Tibial artery (tissue), 4 donors: ENCODE results near the gene BCAR1.

ENCODE experiments used
- DNase-seq, 2 donors: peaks; one replicate each; pipeline ENCODE4 v3.0.0-alpha.2; 2019
- H3K27ac ChIP-seq, 2 donors: fragments of 200-600 bp; sonication (generic) in 1 of 2; 1 replicate in 1 of 2; 2 replicates in 1 of 2; pipeline ENCODE4 v1.5.1; 2018 to 2019; ENCODE audit warnings: mild to moderate bottlenecking in 1 of 2
- H3K27me3 ChIP-seq, 2 donors: fragments of 200-600 bp; sonication (generic) in 1 of 2; one replicate each; pipeline versions ENCODE4 v1.5.1 to v1.6.0; 2016 to 2019
- H3K36me3 ChIP-seq, 3 donors: fragments of 200-600 bp; sonication (generic) in 2 of 3; one replicate each; pipeline ENCODE4 v1.5.1; 2016 to 2019; ENCODE audit warnings: mild to moderate bottlenecking in 2 of 3
- H3K4me1 ChIP-seq, 4 donors: fragments of 200-600 bp; sonication (generic) in 2 of 4; 1 replicate in 3 of 4; 2 replicates in 1 of 4; pipeline ENCODE4 v1.5.1; 2016 to 2019
- H3K4me3 ChIP-seq, 2 donors: fragments of 200-600 bp; sonication (generic) in 1 of 2; 1 replicate in 1 of 2; 2 replicates in 1 of 2; pipeline ENCODE4 v1.5.1; 2018 to 2019; ENCODE audit warnings: mild to moderate bottlenecking in 2 of 2
- H3K9me3 ChIP-seq, 3 donors: fragments of 200-600 bp; sonication (generic) in 1 of 3; one replicate each; pipeline ENCODE4 v1.5.1; 2016 to 2019
- intact Hi-C: fragments of 100-400 bp; cut with DNase I; formaldehyde crosslinking; loops from one replicate; pipeline ENCODE4 v1.15.0; 2023; ENCODE audit warnings: low total_unique reads
- TF ChIP-seq, protein P1 (sequence below), 2 experiments: fragments of 200-600 bp in 1 of 2; fragments of 450-650 bp in 1 of 2; IDR thresholded peaks; one replicate each; pipeline ENCODE4 v1.5.1; 2017 to 2019; ENCODE audit warnings: antibody characterized with exemption in 2 of 2, mild to moderate bottlenecking in 1 of 2, moderate library complexity in 1 of 2

The BCAR1 gene

DNA sequence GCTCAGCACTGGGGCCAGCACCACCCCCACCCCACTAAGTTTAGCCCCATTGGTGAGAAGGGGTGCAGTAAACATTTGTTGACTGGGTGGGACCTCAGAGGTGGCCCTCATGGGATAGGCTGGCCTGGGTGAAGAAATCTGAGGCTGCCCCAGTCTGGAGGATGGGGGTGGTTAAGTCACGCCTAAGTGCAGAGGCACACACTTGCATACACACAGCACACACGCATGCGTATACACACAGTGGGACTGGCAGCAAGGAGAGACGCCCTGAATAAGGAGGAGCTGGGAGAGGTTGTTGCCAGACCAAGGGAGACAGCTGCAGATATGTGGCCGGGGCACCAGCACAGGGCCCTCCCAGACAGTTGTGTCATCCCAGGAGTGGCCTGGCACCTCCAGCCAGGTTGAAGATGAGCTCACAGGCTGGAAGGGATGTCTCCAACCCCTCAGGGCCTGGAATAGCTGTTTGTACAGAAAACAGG, 3.0 kb upstream of the BCAR1 start:
- TF ChIP-seq, protein P1, sequence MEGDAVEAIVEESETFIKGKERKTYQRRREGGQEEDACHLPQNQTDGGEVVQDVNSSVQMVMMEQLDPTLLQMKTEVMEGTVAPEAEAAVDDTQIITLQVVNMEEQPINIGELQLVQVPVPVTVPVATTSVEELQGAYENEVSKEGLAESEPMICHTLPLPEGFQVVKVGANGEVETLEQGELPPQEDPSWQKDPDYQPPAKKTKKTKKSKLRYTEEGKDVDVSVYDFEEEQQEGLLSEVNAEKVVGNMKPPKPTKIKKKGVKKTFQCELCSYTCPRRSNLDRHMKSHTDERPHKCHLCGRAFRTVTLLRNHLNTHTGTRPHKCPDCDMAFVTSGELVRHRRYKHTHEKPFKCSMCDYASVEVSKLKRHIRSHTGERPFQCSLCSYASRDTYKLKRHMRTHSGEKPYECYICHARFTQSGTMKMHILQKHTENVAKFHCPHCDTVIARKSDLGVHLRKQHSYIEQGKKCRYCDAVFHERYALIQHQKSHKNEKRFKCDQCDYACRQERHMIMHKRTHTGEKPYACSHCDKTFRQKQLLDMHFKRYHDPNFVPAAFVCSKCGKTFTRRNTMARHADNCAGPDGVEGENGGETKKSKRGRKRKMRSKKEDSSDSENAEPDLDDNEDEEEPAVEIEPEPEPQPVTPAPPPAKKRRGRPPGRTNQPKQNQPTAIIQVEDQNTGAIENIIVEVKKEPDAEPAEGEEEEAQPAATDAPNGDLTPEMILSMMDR (IDR thresholded peaks at IDR 0.05): no peak
- DNase-seq: peak in 1 of 2 donors; percentile 85
- peak overlapping the region; percentile 93 to 99 for H3K27ac ChIP-seq
- H3K36me3 ChIP-seq: no peaks in the 10 kb centered on the region
- H3K27me3 ChIP-seq: no peaks in the 10 kb centered on the region
- intact Hi-C loops: no loop called here
- no peak overlapping the region for H3K4me3 ChIP-seq
- no peaks in the 10 kb centered on the region for H3K9me3 ChIP-seq
- H3K4me1 ChIP-seq: peaks cover 10 to 89% (median 81%) of the 10 kb centered on the region in 4 donors

DNA sequence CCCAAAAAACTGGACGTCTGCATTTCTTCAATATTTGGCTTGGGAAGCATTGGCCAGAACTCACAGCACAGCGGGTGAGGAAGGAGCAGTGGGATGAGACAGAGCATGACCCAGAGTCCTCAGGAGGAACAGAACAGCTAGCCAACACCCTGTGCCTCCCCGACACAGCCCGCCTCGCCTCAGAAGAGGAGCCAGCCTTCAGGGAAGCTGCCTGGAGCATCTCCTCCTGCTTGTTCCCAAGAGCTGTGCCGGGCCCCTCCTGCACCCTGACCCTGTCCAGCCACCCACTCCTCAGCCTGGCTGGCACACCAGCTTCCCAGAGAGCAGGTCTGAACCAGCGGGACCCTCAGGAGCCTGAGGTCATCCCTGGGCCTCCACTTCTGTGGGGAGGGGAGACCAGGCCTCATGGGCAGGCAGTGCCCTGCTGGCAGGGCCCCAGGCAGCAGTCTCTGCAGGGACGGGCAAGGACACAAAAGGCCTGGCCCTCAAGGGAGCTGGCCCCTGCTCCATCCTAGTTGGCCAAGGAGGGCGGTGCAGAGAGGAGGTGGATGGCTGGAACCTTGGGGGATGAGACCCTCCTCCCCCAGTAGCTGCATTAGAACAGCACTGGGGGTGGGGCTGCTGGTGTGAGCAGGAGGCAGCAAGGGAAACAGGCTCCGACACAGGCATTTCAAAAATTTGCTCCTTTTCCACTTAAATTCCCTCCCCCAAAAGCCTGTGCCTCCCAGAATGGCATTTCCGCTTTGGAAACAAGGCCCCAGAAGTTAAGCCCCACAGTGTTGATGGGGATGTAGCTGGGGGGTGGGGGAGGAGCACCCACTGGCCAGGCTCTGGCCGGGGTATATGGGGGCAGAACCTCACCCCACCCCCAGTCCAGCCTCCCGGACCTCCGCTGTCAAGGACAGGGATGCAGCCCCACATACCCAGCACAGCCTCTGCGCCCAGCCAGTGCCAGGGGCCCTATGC, 1.8 kb upstream of the BCAR1 start:
- peak in 1 of 2 donors; percentile 75 for DNase-seq
- Histone ChIP-seq H3K27ac (peak overlapping the region; percentile 93 to 99), H3K9me3 (no peaks in the 10 kb centered on the region), H3K27me3 (no peaks in the 10 kb centered on the region), H3K4me1 (peaks cover 10 to 90% (median 85%) of the 10 kb centered on the region in 4 donors), H3K36me3 (no peaks in the 10 kb centered on the region), H3K4me3 (peak overlapping the region in 1 of 2 donors; percentile 7)
- TF ChIP-seq, protein P1 (IDR thresholded peaks at IDR 0.05): no peak
- intact Hi-C loops: no loop called here

DNA sequence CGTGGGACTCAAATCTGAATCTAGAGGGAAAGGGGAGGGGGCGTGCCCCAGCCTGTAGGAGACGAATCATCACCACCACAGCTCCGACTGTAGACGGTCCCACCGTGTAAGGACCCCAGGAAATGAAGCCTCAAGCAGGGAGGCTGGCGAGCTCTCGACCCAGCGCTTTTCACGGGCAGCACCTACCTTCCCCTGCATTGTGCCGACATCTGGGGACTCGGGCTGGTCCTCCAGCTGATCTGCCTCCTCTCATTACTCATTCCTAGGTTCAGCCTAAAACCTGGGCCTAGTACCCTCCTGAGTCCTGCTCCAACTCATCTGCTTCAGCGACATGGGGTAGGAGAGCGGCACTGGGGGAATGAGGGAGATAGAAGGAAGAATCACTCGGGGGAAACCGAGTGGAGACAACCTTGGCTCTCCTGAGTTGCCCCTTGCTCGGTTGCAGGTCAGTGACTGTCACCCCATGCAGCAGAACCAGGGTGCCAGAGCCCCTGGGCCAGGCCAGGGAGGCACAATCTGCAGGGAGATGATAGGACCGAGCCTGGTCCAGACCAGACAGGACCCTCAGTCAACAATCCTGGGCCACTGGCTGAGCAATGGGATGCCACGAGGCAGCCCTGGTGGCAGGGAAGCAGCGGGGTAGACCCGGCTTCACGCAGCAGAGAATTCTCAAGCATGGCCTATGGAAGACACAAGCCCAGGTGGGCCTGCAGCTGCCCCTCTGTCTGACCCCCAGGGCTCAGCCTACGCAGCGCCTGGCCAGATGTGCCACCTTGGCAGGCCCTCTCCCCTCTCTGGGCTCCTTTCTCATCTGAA, 833 bp upstream of the BCAR1 start:
- intact Hi-C loops: no loop called here
- no peaks in the 10 kb centered on the region for H3K27me3 ChIP-seq
- no peaks in the 10 kb centered on the region for H3K36me3 ChIP-seq

DNA sequence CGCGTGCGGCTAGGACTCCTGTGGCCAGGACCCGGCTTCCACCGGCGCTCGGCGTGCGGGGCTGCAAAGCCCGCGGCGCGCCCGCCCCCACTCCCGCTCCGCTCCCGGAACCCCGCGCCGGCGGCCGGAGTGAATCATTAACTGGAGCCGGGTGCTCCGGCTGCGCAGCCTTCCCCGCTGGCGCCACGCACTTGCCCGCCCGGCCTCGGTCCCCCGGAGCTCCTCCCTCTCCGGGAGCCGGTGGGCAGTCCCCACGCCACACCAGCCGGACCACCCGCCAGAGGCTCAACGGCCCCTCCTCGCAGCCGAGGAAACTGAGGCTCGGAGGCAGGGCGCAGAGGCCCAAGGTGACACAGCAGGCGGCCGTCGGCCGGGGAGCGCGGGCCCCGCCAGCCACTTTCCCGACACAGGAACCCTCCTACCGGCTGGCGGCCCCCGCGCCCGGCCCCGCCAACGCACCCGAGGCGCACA, 580 bp downstream of the BCAR1 start:
- peaks cover 10 to 90% (median 85%) of the 10 kb centered on the region in 4 donors for H3K4me1 ChIP-seq
- H3K4me3 ChIP-seq: peak overlapping the region; percentile 66 to 95
- DNase-seq: peak in 1 of 2 donors; percentile 76
- H3K27ac ChIP-seq: peak overlapping the region; percentile 93 to 99
- no peaks in the 10 kb centered on the region for H3K9me3 ChIP-seq
- H3K27me3 ChIP-seq: no peaks in the 10 kb centered on the region
- intact Hi-C loops: no loop called here
- no peaks in the 10 kb centered on the region for H3K36me3 ChIP-seq
- TF ChIP-seq, protein P1 (IDR thresholded peaks at IDR 0.05): no peak

More for the DNA sequence above, 833 bp upstream of the BCAR1 start:
- Histone ChIP-seq H3K4me3 (peak overlapping the region; percentile 66 to 95), H3K27ac (peak overlapping the region; percentile 93 to 99), H3K9me3 (no peaks in the 10 kb centered on the region), H3K4me1 (peaks cover 10 to 90% (median 85%) of the 10 kb centered on the region in 4 donors)
- TF ChIP-seq, protein P1 (IDR thresholded peaks at IDR 0.05): no peak
- peak in 1 of 2 donors; percentile 64 for DNase-seq

DNA sequence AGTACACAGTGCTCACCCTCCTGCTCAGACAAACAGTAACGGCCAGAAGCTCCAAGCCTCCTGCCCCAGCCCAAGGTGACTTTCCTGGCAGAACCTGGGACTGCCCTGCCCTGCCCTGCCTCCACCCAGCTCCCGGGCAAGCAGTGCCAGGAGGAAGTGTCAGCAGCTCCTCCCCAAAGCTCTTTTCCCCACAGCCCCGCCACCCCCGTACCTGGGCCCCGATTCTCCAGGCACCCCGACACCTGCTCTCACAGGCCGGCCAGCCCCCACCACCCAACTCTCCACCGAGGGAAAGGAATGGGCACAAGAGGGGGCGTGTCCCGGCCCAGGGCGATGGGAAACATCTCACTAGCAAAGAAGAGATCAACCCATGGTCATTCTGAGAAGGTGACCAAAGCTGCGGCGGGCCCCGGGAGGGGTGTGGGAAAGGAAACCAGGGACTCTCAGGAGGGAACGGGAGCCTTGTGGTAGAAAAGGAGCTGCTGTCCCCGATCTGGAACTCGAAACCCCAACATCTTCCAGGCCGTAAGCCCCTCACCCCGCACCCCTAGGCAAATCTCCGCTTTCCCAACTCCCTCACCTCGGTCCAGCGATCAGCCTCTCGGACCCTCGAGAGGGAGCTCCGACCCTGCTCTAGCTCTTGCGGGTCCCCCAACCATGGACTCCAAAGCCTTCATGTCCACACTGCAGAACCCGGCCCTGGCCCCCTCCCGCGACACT, 1.2 kb downstream of the BCAR1 start:
- H3K9me3 ChIP-seq: no peaks in the 10 kb centered on the region
- intact Hi-C loops: no loop called here
- peak overlapping the region; percentile 66 to 95 for H3K4me3 ChIP-seq
- peak in 1 of 2 donors; percentile 79 for DNase-seq
- TF ChIP-seq, protein P1 (IDR thresholded peaks at IDR 0.05): no peak
- H3K4me1 ChIP-seq: peaks cover 8 to 90% (median 85%) of the 10 kb centered on the region in 4 donors
- H3K27me3 ChIP-seq: no peaks in the 10 kb centered on the region
- peak overlapping the region; percentile 93 to 99 for H3K27ac ChIP-seq
- H3K36me3 ChIP-seq: no peaks in the 10 kb centered on the region
